GM21723 (cell line): ENCODE data around the gene CCDC197.

ENCODE experiments used
- ATAC-seq: cut with Tn5 transposase; IDR thresholded peaks from one replicate; pipeline ENCODE4 v1.9.1; 2021; ENCODE audit warnings: mild to moderate bottlenecking, moderate library complexity; ENCODE audit not compliant: unreplicated experiment

Gene CCDC197

DNA sequence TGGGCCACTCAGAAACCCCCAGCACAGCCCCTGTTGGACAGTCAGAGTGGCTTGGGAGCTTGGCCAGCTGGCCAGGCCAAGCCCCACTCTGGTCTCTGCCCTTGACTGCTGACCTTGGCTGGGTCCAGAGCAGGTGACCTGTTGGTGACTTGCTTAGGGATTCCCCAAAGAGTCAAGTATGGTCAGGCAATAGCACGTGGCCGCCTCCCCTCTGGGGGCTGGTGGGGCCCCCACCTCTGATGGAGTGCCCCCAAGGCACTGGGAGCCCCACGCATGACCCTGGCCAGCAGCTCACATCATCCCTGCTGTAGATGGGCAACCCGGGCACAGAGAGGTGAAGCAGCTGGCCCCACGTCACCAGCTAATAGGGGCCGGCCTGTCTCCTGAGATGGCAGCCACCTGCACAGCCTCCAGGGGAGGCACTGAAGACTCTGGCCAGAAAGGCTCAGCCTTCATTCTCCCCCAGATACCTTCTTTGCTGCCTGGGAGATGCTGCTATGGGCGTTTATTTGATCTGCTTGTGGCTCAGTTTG is 1.8 kb downstream of the CCDC197 start:
- no peak for ATAC-seq

DNA sequence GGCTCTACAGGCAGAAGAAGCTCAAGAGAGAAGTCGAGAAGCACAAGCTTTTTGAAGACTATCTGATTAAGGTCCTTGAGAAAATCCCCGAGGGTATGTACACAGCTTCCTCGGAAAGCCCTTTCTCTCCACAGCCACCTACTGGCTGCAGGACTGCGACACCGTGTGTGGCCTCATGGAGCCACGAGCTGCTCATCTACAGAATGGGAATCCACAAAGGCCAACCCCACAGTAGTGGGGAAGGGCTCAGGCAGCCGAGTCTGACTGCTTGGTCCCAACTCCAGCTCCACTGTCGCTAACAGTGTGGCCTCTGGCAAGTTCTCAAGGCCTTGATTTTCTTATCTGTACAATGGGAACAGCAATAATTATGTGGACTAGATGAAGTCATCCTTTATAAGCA is 2.5 kb downstream of the CCDC197 start:
- ATAC-seq = no peak

DNA sequence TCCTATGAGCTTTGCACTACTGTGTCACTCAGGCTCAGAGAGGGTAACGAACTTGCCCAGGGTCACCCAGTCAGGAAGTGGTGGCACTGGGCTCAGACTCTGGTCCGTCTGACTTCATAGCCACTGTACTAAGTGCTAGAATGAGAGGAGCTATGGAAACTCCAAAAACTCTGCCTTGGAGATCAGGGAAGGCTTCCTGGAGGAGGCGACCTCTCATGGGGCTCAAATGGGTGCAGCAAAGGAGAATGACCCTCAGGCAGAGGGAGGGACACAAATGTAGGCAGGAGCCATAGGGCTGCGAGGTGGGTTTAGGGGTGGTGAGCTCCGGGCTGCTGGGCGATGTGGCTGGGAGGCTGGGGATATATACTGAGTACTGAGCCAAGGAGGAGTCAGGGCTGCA is 3.2 kb downstream of the CCDC197 start:
- no peak for ATAC-seq

DNA sequence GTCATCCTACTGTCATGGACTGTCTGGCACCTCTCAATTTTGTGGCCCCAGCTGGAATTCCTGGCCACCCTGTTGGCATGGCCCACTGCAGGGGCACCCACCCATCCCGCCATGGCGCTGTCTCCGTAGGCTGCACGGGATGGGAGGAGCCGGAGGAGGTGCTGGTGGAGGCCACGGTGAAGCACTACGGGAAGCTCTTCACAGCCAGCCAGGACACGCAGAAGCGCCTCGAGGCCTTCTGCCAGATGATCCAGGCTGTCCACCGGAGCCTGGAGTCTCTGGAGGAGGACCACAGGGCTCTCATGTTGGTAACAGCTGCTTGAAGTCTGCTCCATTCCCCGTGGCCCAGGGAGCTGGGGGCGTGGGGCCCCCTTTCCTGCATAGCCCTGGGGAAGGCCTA is 3.9 kb downstream of the CCDC197 start:
- no peak for ATAC-seq

DNA sequence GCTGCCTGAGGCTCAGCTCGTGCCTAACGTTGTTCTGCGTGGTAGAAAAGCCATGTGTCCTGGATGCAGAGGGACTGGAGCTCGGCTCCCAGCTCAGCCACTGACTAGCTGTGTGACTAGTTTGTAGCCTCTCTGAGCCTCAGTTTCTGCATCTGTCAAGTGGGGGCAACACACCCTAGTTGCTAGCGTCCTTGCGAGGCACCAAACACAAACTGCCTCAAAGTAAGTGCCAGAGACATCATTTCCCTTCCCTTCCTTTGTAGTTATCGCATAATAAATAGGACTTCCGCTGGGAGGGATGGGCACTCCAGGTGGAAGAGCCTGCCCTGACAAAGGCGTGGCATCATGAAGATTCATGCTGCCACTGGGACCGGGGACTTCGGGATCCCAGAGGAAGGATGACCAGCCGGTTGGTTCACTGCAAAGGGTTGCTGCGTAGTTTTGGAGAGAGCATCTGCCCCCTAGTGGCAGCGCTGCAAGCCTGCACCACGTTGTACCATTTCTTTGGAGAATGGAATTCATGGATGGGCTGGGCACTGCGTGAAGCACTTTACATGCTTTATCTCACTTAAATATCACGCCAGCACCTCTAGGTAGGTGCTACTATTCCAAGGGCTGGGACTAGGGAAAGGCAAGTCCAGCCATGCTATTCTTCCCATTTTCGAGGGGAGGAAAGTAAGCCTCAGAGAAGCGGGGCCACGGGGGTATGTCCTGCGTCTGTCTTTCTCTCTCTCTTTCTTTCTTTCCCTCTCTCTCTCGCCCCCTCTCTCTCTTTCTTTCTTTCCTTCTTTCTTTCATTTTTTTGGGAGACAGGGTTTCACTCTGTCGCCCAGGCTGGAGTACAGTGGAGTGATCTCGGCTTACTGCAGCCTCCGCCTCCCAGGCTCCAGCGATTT is 4.6 kb downstream of the CCDC197 start:
- no peak for ATAC-seq

DNA sequence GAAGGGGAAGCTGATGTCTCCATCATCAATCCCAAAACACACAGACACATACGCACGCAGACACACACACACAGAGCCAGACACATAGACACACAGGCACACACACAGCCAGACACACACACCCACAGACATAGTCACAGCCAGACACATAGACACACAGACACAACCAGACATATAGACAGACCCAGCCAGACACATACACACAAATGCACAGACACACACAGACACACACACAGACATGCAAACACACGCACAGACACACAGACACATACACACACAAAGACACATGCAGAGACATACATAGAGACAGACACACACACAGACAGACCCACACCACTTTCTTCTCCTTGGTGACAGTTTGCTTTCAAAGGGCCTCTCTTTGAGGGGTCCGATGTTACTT is 6.3 kb downstream of the CCDC197 start:
- ATAC-seq = no peak

DNA sequence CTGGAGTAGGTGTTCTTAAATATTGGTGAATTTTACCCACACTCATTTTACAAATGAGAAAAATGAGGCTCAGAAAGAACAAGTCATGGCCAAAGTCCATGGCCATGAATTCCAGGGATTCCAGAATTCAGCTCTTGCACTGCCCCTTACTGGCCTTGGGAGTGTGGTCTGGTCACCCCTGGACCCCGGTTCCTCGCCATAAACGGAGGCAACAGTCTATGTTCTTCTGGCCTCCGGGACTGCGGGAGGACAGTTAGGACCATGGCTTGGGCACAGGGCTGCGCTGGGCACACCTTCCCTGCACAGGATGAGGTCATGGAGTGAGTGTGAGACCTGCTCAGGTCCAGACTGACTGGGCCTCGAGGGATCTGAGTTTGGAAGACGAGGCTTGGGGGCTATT is 6.9 kb downstream of the CCDC197 start:
- no peak for ATAC-seq

DNA sequence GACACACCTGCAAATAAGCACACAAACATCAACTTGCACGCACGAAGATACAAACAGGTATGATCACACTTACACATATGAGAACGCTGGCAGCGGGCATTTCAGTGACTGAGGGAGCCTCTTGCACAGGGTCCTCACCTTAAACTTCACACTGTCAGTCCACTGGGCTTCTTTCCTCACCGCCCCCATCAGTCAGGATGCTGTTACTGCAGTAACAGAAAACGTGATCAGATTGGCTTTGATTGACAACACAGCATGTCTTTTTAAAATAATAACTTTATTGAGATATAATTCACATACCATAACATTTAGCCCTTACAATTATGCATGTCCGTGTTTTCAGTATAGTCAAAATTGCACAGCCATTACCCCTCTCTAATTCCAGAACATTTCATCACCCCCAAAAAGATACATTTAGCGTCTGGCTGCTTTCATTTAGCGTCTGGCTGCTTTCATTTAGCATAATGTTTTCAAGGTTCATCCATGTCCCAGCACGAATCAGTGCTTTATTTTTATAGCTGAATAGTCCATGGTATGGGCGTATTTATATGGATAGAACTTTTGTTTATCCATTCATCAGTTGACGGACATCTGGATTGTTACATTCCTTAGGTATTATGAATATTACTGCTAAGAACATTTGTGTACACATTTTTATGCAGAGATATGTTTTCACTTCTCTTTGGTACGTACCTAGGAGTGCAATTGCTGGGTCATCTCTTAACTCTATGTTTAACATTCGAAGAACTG is 8.4 kb downstream of the CCDC197 start:
- ATAC-seq = peak; percentile 41

DNA sequence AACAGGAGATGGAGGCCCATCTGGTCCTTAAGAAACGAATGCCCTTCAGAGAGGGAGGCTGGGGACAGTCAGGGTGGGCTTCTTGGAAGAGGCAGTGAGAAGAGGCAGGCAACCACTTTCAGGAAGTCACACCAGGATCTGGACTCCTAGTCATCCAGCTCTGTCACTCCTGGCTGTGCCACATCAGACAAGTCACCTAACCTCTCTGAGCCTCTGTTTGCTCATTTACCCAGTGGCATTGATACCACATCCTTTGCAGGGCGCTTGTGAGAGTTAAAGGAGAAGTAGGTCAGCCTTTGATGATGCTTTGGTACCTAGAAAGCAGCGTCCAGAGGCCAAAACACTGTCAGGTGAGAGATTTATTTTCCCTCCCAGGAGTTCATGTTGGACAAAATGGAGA is 11.1 kb downstream of the CCDC197 start:
- ATAC-seq = no peak

DNA sequence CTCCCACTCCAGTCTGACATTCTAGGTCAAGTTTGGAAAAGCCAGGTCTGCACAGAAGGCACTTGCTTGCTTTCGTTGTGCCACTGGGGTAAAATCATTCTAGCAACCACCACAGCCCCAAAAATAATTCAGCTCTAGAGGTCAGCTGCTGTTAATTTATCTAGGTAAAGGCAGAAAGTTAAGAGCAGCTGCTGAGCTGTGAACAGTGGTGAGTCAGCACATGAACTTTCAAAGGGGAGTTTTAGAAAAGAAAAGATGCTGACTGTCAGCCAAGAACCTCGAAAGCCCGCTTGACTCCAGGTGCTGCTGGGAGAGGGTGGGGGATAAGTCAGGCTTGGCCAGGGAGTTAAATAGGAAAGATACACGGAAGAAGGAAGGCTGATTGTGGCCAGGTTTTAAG is 12.7 kb downstream of the CCDC197 start:
- ATAC-seq = peak; percentile 68

DNA sequence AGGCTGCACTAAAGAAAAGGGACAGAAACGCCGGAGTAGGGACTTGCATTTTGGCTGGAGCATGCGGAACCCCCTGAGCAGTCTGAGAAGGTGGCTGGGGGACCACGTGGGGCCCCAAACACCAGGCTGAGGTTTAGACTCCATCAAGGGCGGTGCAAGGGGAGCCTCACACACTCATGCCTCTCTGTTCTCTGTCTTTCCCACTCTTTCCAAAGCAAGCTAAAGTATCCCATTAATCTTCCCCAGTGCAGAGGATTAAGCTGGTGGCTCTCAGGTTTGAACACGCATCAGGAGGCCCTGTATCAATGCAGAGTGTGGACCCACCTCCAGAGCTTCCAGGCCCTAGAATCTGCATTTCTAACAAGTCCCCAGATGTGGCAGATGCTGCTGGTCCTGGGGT is 13.5 kb downstream of the CCDC197 start:
- no peak for ATAC-seq

DNA sequence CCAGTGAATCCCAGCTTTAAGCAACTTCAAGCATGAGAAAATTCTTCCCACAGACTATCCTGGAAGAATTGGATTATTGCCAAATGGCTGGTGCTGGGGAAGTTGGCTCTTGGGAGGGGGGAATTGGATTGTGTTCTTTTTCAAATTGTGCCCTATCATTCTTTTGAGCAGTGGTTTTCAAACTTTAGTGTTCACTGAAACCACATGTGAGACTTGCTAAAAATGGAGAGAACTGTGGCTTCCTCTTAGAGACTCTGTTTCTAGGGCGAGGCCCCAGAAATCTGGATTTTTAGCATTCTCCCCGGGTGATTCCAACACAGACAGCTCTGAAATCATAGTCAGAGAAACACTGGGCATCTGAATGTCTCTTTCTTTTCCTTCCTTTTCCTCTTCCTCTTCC is 14.7 kb downstream of the CCDC197 start:
- peak; percentile 58 for ATAC-seq

DNA sequence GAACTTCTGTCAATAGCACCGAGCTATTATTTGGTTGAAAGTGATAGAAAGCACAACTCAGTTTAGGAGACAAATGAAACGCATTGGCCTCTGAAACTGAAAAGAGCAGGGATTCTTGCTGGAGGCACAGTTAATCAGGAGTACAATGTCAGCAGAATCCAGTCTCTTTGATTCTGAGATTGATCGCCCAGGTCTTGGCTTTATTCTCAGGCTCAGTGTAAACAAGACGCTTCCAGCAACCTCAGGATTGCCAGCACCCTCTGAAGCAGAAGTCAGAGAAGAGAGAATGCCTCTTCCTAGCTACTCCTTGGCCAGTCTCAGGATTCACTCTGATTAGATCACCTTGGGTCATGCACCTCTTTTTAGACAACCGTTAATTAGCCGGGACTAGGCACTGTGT is 17.3 kb downstream of the CCDC197 start:
- no peak for ATAC-seq

DNA sequence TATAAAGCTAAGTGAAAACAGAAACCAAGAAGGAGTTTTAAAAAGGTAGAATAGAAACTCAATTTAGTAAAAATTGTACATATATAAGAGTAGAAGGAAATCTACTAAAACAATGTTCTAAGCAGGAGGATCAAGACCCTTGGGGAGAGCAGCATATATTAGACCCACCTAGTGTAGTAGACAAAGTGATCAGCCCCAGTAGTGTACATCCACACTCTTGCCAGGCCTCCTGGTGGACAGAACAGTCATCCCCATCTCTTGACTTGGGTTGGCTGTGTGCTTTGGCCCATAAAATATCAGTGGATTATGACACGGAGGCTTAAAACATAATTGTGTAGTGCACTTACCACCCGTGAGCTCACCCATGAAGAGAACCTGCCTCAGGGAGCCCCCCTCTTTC is 18.1 kb downstream of the CCDC197 start:
- ATAC-seq = no peak

DNA sequence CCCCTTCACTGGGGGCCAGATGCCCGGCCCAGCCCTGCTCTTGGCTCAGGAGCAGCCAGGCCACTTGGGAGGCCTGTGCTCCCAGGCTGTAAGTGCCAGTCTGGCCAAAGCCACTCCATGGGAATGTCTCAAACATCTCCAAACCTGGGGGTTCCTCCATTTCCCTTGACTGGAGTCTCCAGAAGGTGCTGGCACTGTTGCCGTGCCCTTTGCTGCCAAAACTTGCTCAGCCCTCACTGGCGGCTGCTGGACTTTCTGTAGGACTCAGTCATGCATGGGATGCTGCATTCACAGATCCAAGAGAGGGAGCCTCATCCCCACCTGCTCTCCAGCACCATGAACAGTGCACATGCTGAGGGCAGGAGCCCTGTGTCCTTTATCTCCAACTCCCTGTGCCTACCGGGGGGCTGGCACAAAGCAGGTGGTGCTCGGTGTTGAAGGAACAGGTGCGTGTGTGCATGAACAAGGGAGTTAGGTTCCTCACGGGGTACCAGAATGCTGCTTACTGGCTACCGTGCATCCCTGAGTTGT is 19.4 kb downstream of the CCDC197 start:
- ATAC-seq = no peak

DNA sequence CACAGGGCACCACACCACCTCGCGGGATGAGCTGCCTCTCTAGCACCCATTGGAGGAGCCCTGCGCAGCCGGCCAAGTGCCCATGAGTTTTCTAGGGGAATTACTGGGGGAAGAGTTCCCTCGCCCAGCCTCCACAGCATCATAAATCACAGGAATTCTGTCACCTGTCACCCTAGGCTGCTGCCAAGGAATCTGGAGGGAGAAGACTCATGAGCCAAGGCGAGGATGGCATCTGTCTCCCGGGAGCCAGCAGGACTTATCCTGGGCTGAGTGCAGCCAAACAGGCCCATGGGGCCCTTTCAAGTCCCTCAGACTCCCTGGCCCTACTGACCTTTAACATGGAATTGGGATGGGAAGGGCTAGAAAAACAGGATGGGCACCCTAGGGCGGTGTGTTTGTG is 21.2 kb downstream of the CCDC197 start:
- ATAC-seq = no peak

DNA sequence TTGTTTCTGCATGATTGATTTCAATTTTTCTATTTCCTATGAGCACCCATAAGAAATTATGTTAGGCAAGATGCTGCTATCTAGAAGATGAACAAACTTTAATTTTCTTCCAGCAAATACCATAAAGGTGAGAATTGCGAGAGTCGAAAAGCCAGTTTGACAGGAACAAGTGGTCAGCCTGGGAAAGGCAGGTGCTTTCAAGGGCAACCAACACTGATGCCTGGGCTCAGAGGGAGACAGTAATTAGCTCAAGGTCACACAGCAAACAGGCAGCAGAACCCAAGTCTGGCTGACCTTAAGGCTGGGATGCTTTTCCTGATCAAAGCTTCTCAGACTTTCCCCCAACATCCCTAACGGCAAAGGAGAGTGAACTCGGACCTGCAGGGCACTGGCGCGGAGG is 22.2 kb downstream of the CCDC197 start:
- no peak for ATAC-seq

DNA sequence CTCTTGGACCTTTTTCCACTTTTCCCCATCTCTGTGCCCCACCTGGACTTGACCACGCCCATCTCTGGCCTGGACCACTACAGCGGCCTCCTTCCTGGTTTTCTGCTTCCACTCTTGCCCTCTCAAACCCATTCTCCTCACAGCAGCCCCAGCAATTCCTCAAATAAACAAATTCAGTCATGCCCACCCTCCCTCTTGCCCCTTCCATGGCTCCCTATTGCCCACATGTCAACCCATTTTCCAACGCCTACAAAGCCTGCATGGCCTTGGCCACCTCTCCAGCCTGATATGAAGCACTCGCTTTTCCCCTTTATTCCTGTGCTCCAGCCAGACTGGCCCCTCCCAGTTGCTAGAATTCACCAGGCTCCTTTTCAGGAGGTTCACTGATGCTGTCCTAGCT is 23.2 kb downstream of the CCDC197 start:
- no peak for ATAC-seq

DNA sequence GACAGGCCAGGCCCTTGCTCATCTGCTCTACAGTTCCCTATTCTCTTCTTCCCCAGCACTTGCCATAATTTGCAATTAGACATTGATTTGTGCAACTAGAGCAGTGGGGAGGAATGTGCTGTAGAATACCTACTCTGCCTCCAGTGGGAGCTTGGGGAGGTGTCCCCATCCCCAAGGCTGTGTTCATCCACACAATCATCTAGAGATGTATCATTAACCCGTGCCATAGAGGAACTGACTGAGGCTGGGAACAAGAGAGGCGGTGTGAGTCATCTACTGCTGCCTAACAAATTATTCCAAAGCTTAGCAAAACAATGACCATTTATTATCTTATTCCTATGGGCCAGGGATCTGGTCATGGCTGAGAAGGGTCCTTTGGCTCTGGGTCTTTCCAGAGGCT is 23.9 kb downstream of the CCDC197 start:
- ATAC-seq = no peak

DNA sequence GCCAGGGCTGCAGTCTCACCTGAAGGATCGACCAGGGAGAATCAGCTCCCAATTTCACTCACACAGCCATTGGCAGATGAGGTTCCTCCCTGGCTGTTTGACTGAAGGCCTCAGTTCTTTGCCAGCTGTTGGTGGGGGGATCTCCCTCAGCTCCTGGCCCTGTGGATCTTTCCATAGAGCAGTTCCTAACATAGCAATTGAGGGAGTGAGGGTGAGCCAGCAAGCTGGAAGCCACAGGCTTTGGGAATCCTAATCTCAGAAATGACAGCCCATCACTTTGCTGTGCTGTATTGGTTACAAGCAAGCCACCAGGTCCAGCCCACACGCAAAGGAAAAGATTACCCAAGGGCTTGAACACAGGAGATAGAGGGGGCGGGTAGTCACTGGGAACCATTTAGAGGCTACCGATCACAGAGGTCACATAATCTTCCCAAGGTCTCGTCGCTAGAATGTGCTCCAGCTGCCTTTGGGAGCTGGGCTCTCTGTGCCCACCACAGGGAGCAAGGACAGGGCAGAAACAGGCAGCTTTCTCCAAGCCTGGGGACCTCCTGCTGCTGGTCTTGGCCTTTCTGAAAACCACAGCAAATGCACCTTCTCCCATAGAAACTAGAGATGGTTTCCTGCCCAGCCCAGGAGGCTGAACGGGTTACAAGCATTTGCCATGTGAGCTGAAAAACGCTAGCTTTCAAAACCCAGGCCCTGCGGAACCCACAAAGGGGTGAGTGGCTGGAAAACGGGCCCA is 24.5 kb downstream of the CCDC197 start:
- no peak for ATAC-seq
